ENCODE measurements around the gene TMEM106A. TPM values are rescaled to one million over a fixed set of nuclear protein-coding genes. Genes with fewer than 3 reads are reported as not detected.
"Not testable (repeated sequence)": the region's sequence is repeated elsewhere in the genome, so short reads cannot be mapped to it uniquely, and the experiment has no call there.

TMEM106A gene
- total RNA-seq, 2 experiments from 2014 or later = 6.3 to 6.4 TPM

DNA sequence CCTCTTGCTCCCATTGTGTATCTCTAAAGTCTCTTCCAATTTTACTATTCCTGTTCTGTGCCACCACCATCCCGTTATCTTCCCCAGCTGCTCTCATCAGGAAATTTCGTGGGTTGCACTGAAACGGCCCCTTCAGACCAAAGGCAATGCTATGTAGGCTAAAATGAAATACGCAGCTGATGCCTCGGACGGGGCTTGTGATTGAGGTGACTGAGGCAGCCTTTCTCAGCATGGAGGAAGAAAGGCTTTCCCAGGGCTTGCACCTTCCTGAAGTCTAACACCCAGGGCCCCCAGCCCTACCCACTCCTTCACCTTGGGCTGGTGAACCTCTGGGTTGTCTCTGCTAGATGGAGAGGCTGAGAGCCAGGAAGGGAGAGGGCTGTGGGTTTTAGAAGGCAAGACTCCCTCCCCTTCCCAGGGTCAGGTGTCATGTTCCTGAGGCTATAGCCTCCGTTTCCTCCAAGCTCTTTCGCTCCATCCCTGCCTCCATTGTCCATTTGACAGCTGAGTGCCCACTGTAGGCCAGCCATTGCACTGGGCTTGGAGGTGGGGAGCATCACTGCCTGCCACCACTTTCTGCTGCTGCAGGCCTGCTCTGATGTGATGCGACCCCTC is 8.9 kb downstream of the TMEM106A start:
- POLR2A ChIA-PET = interaction anchor here (1.9 kb wide), 1 partner anchor 95 kb away, joined by 8 read pairs; no protein-coding TSS in a partner anchor
- H3K4me3 Mint-ChIP-seq = no peak overlapping the region

DNA sequence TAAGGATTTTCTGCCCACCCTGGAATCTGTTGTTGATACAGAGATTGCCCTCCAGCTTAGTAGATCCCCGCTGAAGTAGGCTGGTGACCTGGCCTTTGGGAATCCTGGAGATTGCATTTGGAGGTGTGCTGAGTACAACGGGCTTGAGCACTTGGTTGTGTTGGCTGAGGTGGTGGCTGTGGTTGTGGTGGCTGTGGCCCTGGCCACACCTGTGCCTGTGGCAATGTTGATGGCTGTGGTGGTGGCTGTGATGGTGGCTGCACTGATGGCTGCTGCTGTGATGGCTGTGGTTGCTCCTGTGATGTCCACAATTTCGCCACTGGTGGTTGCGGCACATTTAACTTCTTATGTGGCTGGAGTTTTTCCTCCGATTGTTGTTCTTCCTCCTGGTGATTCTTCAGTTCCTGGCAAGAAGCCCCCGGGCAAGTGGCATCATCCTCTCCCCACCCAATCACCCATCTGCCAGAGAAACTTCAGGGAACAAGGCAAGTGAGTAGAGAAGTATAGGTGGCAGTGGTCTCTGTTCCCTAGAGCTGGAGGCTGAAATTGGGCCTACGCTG is 12.6 kb downstream of the TMEM106A start:
- Mint-ChIP-seq H3K4me1 (ENCODE audit: low read depth) (no peaks in the 10 kb centered on the region), H3K27ac (no peak overlapping the region), H3K27me3 (no peaks in the 10 kb centered on the region), H3K9me3 (no peaks in the 10 kb centered on the region), H3K36me3 (ENCODE audit: low read depth) (peaks cover 7% of the 10 kb centered on the region), H3K4me3 (no peak overlapping the region)
- H3K27ac ChIP-seq (ENCODE audit: low read depth in 1 of 2, low read length in 2 of 2) = no peak overlapping the region
- ChIA-PET CTCF (no interaction called here), POLR2A (no interaction called here)
- H3K36me3 ChIP-seq (ENCODE audit: insufficient read depth, low read length) = peaks cover 8% of the 10 kb centered on the region
- no peaks in the 10 kb centered on the region for H3K9me3 ChIP-seq (ENCODE audit: control insufficient read depth in 1 of 2, insufficient read depth in 1 of 2, low read length in 2 of 2)
- H3K4me1 ChIP-seq (ENCODE audit: insufficient read depth, low read length) = no peaks in the 10 kb centered on the region
- DNase-seq (no peak), ATAC-seq (ENCODE audit: poor library complexity) (no peak)
- intact Hi-C loops (cut with DNase I, micrococcal nuclease) = loop anchor here in 1 of 2 experiments (10.0 kb wide), 1 partner anchor 861 kb away; no protein-coding TSS in a partner anchor
- TF ChIP-seq, protein P1, sequence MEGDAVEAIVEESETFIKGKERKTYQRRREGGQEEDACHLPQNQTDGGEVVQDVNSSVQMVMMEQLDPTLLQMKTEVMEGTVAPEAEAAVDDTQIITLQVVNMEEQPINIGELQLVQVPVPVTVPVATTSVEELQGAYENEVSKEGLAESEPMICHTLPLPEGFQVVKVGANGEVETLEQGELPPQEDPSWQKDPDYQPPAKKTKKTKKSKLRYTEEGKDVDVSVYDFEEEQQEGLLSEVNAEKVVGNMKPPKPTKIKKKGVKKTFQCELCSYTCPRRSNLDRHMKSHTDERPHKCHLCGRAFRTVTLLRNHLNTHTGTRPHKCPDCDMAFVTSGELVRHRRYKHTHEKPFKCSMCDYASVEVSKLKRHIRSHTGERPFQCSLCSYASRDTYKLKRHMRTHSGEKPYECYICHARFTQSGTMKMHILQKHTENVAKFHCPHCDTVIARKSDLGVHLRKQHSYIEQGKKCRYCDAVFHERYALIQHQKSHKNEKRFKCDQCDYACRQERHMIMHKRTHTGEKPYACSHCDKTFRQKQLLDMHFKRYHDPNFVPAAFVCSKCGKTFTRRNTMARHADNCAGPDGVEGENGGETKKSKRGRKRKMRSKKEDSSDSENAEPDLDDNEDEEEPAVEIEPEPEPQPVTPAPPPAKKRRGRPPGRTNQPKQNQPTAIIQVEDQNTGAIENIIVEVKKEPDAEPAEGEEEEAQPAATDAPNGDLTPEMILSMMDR (IDR thresholded peaks at IDR 0.05) = no peak
- H3K27me3 ChIP-seq (ENCODE audit: control insufficient read depth in 1 of 2, insufficient read depth in 2 of 2, low read length in 2 of 2) = no peaks in the 10 kb centered on the region
- H3K4me3 ChIP-seq (ENCODE audit: low read length) = no peak overlapping the region

More for the DNA sequence above, 8.9 kb downstream of the TMEM106A start:
- Mint-ChIP-seq H3K27me3 (no peaks in the 10 kb centered on the region), H3K36me3 (ENCODE audit: low read depth) (peaks cover 24% of the 10 kb centered on the region), H3K27ac (no peak overlapping the region), H3K9me3 (no peaks in the 10 kb centered on the region), H3K4me1 (ENCODE audit: low read depth) (peaks cover 16% of the 10 kb centered on the region)
- TF ChIP-seq, protein P1 (IDR thresholded peaks at IDR 0.05) = no peak
- Histone ChIP-seq H3K36me3 (ENCODE audit: insufficient read depth, low read length) (peaks cover 18% of the 10 kb centered on the region), H3K27ac (ENCODE audit: low read depth in 1 of 2, low read length in 2 of 2) (no peak overlapping the region), H3K9me3 (ENCODE audit: control insufficient read depth in 1 of 2, insufficient read depth in 1 of 2, low read length in 2 of 2) (no peaks in the 10 kb centered on the region), H3K27me3 (ENCODE audit: control insufficient read depth in 1 of 2, insufficient read depth in 2 of 2, low read length in 2 of 2) (no peaks in the 10 kb centered on the region), H3K4me3 (ENCODE audit: low read length) (no peak overlapping the region), H3K4me1 (ENCODE audit: insufficient read depth, low read length) (peaks cover 7% of the 10 kb centered on the region)
- no peak for ATAC-seq (ENCODE audit: poor library complexity)
- DNase-seq = no peak
- intact Hi-C loops (cut with DNase I, micrococcal nuclease) = loop anchor here in 1 of 2 experiments (10.0 kb wide), 1 partner anchor 864 kb away; no protein-coding TSS in a partner anchor
- CTCF ChIA-PET = no interaction called here

DNA sequence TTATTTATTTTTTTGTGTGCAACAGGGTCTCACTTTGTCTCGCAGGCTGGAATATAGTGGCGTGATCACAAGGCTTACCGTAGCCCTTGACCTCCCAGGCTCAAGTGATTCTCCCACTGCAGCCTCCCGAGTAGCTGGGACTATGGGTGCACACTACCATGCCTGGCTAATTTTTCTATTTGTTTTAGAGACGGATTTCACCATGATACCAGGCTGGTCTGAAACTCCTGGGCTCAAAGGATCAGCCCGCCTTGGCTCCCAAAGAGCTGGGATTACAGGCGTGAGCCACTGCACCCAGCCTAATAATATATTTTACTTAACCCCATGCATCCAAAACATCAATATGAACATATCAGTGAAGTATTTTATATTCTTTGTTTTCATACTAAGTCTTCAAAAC is 14.7 kb downstream of the TMEM106A start:
- Histone ChIP-seq H3K4me1 (ENCODE audit: insufficient read depth, low read length) (no peaks in the 10 kb centered on the region), H3K4me3 (ENCODE audit: low read length) (no peak overlapping the region), H3K36me3 (ENCODE audit: insufficient read depth, low read length) (peaks cover 8% of the 10 kb centered on the region), H3K27me3 (ENCODE audit: control insufficient read depth in 1 of 2, insufficient read depth in 2 of 2, low read length in 2 of 2) (no peaks in the 10 kb centered on the region), H3K27ac (ENCODE audit: low read depth in 1 of 2, low read length in 2 of 2) (no peak overlapping the region), H3K9me3 (ENCODE audit: control insufficient read depth in 1 of 2, insufficient read depth in 1 of 2, low read length in 2 of 2) (no peaks in the 10 kb centered on the region)
- no peak overlapping the region for H3K4me3 Mint-ChIP-seq
- ChIA-PET POLR2A (interaction anchor here (1.4 kb wide), 1 partner anchor 89 kb away, joined by 4 read pairs; no protein-coding TSS in a partner anchor), CTCF (interaction anchor here (0.7 to 1.2 kb wide), 2 partner anchors 14 to 84 kb away, joined by 3 to 4 read pairs; partner anchors contain the start of gene TMEM106A)
- DNase-seq (no peak), ATAC-seq (ENCODE audit: poor library complexity) (no peak)
- no peaks in the 10 kb centered on the region for H3K27me3 Mint-ChIP-seq
- no peaks in the 10 kb centered on the region for H3K4me1 Mint-ChIP-seq (ENCODE audit: low read depth)
- TF ChIP-seq, protein P1 (IDR thresholded peaks at IDR 0.05) = no peak
- peaks cover 7% of the 10 kb centered on the region for H3K36me3 Mint-ChIP-seq (ENCODE audit: low read depth)
- intact Hi-C loops (cut with DNase I, micrococcal nuclease) = loop anchor here in 1 of 2 experiments (10.0 kb wide), 1 partner anchor 858 kb away; no protein-coding TSS in a partner anchor
- H3K27ac Mint-ChIP-seq = no peak overlapping the region
- no peaks in the 10 kb centered on the region for H3K9me3 Mint-ChIP-seq

DNA sequence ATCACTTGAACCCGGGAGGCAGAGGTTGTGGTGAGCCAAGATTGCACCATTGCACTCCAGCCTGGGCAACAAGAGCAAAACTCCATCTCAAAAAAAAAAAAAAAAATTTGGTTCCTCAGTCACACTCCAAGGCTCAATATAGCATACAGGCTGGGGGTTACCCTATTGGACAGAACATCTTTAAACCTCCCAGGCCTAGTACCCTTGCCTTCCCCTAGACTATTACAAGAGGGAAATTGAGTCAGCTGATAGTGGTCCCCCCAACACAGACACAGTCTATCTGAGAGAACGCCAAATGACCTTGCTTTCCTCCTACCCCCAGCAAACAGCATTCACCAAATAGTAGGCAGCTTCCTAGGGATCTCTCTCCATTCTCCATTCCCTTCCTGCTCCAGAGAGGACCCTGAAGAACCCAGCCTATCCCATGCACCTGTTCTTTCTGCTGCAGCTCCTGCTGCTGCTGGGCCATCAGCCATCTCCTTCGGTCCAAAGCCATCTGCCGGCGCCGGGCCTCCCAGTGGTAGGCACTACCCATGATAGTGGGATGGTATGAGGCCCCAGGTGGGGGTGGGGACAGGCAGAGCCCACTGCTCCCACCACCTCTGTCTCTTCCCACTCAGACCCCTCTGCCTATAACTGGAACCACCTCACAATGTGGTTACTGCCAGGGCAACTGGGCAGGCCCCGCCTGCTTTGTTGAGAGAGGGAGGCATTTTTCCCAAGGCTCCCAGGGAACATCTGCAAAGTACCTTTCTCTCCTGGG is 16.5 kb downstream of the TMEM106A start, which contains the start of gene CCDC200:
TSS of gene CCDC200 (minus strand) at position 604 of the 763 bp plus-strand sequence. CDS start at position 535, 69 bp downstream.
- H3K4me3 ChIP-seq (ENCODE audit: low read length); H3K36me3 ChIP-seq (ENCODE audit: insufficient read depth, low read length); CTCF ChIA-PET; DNase-seq; H3K27ac Mint-ChIP-seq; H3K9me3 Mint-ChIP-seq; H3K27ac ChIP-seq (ENCODE audit: low read depth in 1 of 2, low read length in 2 of 2); ATAC-seq (ENCODE audit: poor library complexity); H3K4me1 ChIP-seq (ENCODE audit: insufficient read depth, low read length); POLR2A ChIA-PET; H3K27me3 ChIP-seq (ENCODE audit: control insufficient read depth in 1 of 2, insufficient read depth in 2 of 2, low read length in 2 of 2); H3K4me3 Mint-ChIP-seq; H3K27me3 Mint-ChIP-seq; H3K36me3 Mint-ChIP-seq (ENCODE audit: low read depth); H3K4me1 Mint-ChIP-seq (ENCODE audit: low read depth): not testable (repeated sequence)
- peaks cover 0 to 11% of the 10 kb centered on the region in 2 experiments for H3K9me3 ChIP-seq (ENCODE audit: control insufficient read depth in 1 of 2, insufficient read depth in 1 of 2, low read length in 2 of 2)
- intact Hi-C loops (cut with DNase I, micrococcal nuclease) = loop anchor here in 1 of 2 experiments (10.0 kb wide), 1 partner anchor 857 kb away; no protein-coding TSS in a partner anchor

Data from CD4-positive, alpha-beta T cell (primary cell).